ENCODE data around the gene VILL.

DNA sequence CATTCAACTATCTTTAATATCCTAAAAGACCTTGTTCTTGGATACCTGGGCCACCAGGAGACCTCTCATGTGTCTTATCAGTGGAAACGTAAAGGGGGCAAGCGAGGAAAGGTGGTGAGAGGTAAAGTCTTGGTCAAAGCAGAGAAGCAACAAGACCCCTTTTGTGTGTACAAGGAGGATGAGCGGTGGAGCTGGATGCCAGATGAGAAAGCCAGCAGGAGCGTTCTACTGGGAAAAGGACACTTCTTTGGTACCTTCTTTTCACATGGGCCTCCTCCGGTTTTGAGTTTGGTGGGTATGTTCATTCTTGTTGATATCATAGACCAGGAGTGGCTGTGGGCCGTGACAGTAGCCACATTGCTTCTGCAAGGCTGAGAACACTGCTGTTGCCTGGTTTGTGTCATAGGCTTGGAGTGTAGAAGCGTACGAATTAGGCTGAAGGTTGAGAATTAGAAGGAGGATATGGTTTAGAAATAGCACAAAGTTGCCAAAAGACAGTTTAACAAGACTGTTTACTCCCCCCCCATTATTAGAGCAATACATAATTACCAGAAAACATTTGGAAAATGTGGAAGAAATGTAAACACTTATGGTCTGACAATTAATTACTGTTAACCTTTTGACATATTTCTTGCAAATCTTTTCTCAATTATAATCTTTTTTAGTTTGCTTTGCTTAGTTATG is 46.8 kb upstream of the VILL start:
- TF ChIP-seq POLR2AphosphoS5 (IDR thresholded peaks at IDR 0.05; ENCODE audit: low read depth, low read length) (no peak), TAF1 (IDR thresholded peaks at IDR 0.05; ENCODE audit: low read depth, low read length) (no peak)

Data from GM12891 (cell line).